NCI-H2107 (cell line): Measurements from ENCODE around the gene GRAMD4.

Source experiments
- DNase-seq: peaks from one replicate; lab custom pipeline; 2025; lab: John Stamatoyannopoulos, UW

GRAMD4 gene

DNA sequence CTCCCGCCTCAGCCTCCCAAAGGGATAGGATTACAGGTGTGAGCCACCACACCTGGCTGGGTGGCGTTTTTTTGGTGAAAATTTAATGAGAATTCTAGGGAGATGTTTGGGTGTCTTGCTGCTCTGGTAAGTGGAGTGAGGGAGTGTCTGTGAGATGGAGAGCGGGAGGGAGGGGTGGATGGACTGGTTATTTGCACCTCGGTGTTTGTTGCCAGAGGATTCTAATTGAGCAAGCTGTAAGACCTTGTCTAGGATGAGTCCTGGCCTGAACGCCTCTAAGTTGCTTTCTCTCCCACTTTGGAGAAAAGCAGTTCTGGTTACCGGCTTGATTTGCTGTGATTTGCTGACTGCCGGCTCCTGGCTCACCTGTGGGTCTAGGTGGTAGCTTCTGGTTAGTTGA, 22.0 kb upstream of the GRAMD4 start:
- no peak for DNase-seq

- DNase-seq: no peak
Measured at GRCh38 chr22:46598737-46599424, 21.3 kb upstream of the GRAMD4 start.

DNA sequence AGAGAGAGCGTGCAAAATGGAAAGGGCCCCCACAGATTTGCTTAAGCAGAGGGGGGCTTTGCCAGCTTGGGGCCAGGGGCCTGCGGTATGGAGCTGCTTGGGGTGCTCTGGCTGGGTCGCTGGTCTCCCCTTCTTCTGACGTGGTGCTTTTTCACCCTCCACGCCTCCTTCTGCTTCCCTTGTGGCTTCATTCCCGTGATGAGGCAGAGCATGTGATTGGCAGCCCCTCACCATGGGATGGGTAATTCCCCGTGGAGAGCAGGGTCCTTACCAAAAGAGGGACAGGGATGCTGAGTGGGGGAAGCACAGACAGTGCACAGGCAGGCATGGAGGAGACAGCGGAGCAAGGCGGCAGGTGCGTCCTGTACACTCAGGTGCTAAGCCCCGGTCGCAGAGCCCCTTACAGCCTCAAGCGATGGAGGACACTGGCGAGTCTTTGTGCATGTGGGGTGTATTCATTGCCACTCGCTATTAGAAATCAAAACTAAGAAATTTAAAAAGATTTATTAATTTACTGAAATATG, 19.9 kb upstream of the GRAMD4 start:
- DNase-seq: no peak

- DNase-seq: no peak
Measured at GRCh38 chr22:46602025-46602424, 18.2 kb upstream of the GRAMD4 start.

DNA sequence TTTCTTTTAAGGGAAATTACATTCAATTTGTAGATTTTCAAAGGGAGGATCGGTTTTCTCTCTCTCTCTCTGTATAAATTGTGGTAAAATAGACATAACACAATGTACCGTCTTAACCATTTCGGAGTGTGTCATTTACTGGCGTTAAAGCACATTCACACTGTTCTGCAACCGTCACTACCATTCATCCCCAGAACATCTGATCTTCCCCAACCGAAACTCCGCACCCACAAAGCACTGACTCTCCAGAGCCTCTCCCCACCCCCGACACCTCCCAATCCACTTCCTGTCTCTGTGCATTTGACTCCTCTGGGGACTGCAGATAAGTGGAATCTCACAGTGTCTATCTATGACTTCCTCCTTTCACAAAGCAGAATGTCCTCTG, 15.9 kb upstream of the GRAMD4 start:
- DNase-seq: no peak

DNA sequence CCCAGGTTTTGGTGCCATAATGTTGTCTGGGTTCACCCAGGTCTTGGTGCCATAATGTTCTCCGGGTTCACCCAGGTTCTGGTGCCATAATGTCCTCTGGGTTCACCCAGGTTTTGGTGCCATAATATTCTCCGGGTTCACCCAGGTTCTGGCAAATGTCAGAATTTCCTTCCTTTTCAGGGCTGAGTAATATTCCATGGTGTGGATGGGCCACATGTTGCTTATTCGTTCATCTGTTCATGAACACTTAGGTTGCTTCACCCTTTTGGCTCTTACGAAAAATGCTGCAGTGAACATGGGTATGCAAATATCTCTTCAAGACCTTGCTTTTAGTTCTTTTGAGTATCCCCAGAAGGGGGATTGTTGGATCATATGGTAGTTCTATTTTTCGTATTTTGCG, 15.1 kb upstream of the GRAMD4 start:
- DNase-seq: no peak

GRCh38 chr22:46606886-46607285, 13.3 kb upstream of the GRAMD4 start:
- no peak for DNase-seq

DNA sequence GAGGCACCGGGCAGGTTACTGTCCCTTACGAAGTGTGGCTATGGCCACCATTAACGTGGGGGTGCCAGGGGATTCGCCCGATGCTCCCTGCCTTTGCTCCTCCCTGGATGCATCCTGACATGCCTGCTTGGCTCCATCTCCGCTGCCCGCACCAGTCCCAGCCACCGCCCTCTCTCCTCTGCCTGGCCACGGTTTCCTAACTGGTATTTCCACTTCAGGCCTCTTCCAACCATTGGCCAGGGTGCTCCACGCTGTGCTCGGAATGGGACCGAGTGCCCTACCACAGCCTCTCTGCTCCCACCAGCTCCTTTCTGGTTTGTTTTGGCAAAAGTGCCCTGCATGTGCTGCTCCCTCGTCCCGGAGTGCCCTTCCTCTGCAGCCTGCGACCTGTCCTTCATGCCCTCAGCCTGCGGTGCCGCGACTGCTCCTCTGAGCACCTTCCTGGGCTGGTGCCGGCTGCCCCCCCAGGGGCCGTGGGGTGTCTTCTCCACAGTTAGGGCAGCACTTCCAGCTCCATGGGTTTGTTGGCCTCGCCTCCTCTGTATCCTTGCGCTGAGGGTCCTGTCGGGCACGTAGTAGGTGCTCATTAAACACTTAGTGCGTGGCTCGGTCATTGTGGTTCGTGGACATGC, 12.6 kb upstream of the GRAMD4 start:
- no peak for DNase-seq

GRCh38 chr22:46609175-46609690, 11.0 kb upstream of the GRAMD4 start:
- DNase-seq: no peak

DNA sequence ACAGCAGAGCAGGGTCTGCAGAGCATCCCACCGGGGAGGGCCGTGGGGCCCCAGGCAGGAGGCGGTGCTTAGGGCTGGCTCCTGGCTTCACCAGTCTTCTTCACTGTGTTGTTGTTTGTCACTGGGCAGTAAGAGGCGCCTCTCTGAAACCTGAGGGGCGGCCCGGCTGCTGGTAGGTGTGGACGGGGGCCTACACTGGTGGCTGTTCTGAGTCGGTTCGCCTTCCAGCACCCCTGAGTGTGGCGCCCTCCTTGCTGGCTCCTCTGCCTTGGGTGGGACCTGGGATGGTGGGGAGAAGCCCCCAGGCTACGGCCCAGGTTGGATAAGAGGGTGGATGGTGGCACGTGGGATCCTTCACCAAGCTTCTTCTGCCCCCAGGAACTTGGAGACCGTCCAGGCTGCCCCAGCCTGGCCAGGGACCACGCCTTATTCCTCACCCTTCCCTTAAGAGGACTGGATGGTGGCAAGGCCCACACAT, 10.4 kb upstream of the GRAMD4 start:
- DNase-seq: no peak

DNA sequence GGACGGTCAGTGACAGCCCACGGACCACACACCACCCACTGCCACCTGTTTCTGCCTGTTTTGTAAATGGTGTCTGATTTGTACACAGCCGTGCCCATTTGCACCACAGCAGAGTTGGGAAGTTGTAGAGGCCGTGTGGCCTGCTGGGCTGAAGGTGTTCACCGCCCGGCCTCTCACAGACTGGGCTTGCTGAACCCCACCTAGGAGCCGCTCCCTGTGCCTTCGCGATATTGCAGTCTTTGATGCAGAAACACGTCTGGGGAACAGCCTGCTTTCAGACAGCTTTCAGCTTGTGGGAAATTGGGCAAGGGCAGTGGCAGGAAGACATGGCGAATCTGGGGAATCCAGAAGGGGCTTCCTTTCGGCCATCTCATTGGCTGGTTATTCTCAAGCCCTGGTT, 9.8 kb upstream of the GRAMD4 start:
- no peak for DNase-seq

- DNase-seq: no peak
Measured at GRCh38 chr22:46611189-46611588, 9.0 kb upstream of the GRAMD4 start.

DNA sequence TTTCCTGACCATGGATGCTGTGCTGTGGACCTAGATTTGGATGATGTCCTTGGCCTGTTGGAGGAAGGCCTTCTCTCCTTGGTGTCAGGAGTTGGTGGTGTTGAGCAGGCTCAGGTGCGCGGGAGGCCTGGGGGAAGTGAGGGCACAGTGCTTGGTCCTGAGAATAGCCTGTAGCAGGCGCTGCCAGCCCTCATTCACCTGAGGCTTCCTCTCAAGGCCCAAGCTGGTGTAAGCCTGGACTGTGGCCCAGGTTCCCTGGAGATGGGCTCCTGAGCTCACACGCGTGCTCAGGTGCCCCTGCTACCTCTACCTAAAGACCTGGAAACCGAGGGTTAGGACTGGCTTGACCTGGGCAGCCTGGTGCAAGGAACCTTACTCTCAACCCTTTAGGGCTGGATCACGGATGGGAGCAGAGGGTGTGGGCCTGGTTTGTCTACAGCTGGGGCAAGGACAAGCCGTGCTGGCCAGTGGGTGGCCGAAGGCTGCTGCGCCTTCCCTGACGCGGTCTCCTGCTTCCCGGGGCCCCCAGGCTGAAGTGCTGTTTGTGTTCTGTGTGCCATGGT, 7.8 kb upstream of the GRAMD4 start:
- no peak for DNase-seq

GRCh38 chr22:46612904-46613605, 7.1 kb upstream of the GRAMD4 start:
- no peak for DNase-seq

GRCh38 chr22:46613606-46614021, 6.6 kb upstream of the GRAMD4 start:
- no peak for DNase-seq

GRCh38 chr22:46614025-46614931, 5.9 kb upstream of the GRAMD4 start:
- no peak for DNase-seq

- no peak for DNase-seq
Measured at GRCh38 chr22:46617207-46617985, 2.8 kb upstream of the GRAMD4 start.

DNA sequence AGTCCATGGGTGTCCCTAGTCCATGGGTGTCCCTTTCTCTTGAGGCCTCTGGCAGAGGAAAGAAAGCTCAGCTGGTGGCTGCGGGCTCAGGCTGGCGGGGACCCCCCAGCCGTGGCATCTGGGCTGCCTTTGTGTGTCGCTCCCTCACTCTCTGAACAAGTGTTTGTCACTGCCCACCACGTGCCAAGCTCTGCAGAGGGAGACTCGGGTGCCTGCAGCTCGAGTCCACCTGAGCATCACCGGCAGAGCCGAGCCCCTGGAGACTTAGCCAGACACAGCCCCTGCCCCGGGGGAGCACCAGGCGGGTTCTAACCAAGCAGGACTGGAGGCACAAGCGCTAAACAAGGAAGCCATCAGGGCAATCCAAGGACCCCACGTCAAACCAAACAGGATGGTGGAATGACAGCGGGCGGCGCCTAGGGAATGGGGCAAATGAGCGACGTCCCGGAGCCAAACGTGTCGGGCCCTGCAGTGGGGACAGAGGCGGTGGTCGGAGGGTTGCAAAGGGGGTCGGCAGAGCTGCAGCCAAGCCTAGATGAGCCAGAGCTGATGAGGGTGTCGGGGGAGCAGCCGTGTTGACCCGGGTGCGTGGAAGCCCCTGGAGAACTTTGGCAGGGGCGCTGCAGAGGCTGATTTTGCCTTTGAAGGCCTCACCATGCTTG, 2.1 kb upstream of the GRAMD4 start:
- no peak for DNase-seq

DNA sequence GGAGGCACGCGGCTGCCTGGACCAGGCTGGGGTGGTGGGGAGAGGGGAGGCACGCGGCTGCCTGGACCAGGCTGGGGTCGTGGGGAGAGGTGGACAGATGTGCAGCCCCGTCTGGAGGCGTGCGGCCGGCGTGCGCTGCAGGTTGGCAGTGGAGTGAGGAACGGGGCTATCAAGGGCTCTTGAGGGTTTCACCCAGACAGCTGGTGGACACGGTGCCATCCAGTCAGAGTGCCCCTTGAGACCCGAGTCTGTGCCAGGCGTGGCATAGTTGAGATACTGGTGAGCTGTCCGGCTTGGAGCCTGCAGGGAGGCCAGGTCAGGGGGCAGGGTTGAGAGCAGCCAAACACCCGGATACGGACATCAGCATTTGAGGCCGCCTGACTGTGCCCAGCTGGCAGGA, 1.5 kb upstream of the GRAMD4 start:
- DNase-seq: no peak

DNA sequence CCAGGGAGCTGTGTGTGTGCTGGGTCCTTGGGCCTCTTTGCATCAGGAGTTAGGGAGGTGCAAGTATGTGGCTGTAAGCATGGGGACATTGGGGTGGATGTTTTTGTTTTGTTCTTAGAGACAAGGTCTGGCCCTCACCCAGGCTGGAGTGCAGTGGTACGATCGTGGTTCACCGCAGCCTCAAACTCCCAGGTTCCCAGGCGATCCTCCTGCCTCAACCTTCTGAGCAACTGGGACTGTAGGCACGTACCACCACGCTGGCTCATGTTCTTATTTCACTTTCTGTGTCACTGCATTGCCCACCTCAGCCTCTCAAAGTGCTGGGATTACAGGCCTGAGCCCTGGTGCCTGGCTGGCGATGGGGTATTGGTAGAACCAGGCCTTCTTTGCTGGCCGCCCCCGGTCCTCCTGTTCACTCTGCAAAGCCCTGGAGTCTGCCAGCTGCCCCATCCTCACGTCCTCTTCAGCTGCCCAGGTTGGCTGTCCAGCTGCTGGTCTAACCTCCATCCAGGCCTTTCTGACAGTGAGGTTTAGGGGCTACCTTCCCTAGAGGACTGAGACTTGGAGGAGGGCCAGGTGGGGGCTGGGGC, 851 bp upstream of the GRAMD4 start:
- no peak for DNase-seq
